Uterus (tissue), 4 donors: Measurements from ENCODE around the gene RARA. TPM values are rescaled to one million over a fixed set of nuclear protein-coding genes. Genes with fewer than 3 reads are reported as not detected.

Source experiments
- DNase-seq, 2 donors: peaks; one replicate each; pipeline ENCODE4 v3.0.0-alpha.2; 2019 to 2020
- H3K27ac ChIP-seq, 2 donors: fragments of 200-600 bp; sonication (generic); 1 replicate in 1 of 2; 2 replicates in 1 of 2; pipeline ENCODE4 v1.5.1; 2016 to 2018
- H3K27me3 ChIP-seq, 2 donors: fragments of 200-600 bp; sonication (generic); one replicate each; pipeline ENCODE4 v1.5.1; 2018 to 2019; ENCODE audit warnings: control low read depth in 1 of 2
- H3K36me3 ChIP-seq, 2 donors: fragments of 200-600 bp; sonication (generic); one replicate each; pipeline ENCODE4 v1.5.1; 2019; ENCODE audit warnings: control low read depth in 1 of 2
- H3K4me1 ChIP-seq, 2 donors: fragments of 200-600 bp; sonication (generic); one replicate each; pipeline ENCODE4 v1.5.1; 2018 to 2019; ENCODE audit warnings: control low read depth in 1 of 2
- H3K4me3 ChIP-seq, 2 donors: fragments of 200-600 bp; sonication (generic); 1 replicate in 1 of 2; 2 replicates in 1 of 2; pipeline ENCODE4 v1.5.1; 2018 to 2019; ENCODE audit warnings: mild to moderate bottlenecking in 1 of 2
- H3K9me3 ChIP-seq, 2 donors: fragments of 200-600 bp; sonication (generic); one replicate each; pipeline ENCODE4 v1.5.1; 2019; ENCODE audit warnings: control low read depth in 1 of 2
- POLR2A ChIP-seq, 2 donors: fragments of 450-650 bp; IDR thresholded peaks; one replicate each; pipeline ENCODE4 v1.6.1; 2016; ENCODE audit warnings: antibody characterized with exemption in 2 of 2, mild to moderate bottlenecking in 1 of 2, moderate library complexity in 1 of 2
- intact Hi-C: fragments of 100-400 bp; cut with DNase I; formaldehyde crosslinking; loops from one replicate; pipeline ENCODE4 v1.15.1; 2023; ENCODE audit warnings: low total_unique reads
- total RNA-seq, 4 donors: library from RNA; depleted of rRNA in 3 of 4; stranded (reverse); fragments of >200 nt in 3 of 4; gene quantifications; one replicate each; pipeline versions ENCODE4 v1.1.0 to v1.2.4, GENCODE V29; 2014 to 2023
- TF ChIP-seq, protein P1 (sequence below), 4 experiments: fragments of 200-600 bp in 2 of 4; fragments of 450-650 bp in 2 of 4; sonication (generic) in 2 of 4; IDR thresholded peaks; one replicate each; pipeline ENCODE4 v1.5.1; 2016 to 2019; ENCODE audit warnings: antibody characterized with exemption in 4 of 4, mild to moderate bottlenecking in 2 of 4, moderate library complexity in 1 of 4
- donor health status: DM: yes; HTN: yes; CAD: no.

The RARA gene
- total RNA-seq, 4 donors from 2014 or later: 18.9 to 80.5 (median 46.3) TPM

DNA sequence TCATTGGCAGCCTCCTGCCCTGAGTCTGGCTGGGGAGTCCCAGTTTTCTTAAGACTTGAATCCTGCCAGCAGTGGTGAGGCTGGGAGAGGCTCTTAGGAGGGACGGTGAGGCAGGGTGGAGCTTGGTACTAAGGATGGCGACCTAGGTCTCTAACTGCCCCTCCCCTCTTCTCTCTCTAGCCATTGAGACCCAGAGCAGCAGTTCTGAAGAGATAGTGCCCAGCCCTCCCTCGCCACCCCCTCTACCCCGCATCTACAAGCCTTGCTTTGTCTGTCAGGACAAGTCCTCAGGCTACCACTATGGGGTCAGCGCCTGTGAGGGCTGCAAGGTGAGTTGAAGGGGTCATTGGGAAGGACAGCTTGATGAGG, 39.1 kb downstream of the RARA start:
- TF ChIP-seq POLR2A (IDR thresholded peaks at IDR 0.05): no peak
- TF ChIP-seq, protein P1, sequence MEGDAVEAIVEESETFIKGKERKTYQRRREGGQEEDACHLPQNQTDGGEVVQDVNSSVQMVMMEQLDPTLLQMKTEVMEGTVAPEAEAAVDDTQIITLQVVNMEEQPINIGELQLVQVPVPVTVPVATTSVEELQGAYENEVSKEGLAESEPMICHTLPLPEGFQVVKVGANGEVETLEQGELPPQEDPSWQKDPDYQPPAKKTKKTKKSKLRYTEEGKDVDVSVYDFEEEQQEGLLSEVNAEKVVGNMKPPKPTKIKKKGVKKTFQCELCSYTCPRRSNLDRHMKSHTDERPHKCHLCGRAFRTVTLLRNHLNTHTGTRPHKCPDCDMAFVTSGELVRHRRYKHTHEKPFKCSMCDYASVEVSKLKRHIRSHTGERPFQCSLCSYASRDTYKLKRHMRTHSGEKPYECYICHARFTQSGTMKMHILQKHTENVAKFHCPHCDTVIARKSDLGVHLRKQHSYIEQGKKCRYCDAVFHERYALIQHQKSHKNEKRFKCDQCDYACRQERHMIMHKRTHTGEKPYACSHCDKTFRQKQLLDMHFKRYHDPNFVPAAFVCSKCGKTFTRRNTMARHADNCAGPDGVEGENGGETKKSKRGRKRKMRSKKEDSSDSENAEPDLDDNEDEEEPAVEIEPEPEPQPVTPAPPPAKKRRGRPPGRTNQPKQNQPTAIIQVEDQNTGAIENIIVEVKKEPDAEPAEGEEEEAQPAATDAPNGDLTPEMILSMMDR (IDR thresholded peaks at IDR 0.05): no peak
- peaks cover 42 to 63% of the 10 kb centered on the region in 2 donors for H3K4me1 ChIP-seq

DNA sequence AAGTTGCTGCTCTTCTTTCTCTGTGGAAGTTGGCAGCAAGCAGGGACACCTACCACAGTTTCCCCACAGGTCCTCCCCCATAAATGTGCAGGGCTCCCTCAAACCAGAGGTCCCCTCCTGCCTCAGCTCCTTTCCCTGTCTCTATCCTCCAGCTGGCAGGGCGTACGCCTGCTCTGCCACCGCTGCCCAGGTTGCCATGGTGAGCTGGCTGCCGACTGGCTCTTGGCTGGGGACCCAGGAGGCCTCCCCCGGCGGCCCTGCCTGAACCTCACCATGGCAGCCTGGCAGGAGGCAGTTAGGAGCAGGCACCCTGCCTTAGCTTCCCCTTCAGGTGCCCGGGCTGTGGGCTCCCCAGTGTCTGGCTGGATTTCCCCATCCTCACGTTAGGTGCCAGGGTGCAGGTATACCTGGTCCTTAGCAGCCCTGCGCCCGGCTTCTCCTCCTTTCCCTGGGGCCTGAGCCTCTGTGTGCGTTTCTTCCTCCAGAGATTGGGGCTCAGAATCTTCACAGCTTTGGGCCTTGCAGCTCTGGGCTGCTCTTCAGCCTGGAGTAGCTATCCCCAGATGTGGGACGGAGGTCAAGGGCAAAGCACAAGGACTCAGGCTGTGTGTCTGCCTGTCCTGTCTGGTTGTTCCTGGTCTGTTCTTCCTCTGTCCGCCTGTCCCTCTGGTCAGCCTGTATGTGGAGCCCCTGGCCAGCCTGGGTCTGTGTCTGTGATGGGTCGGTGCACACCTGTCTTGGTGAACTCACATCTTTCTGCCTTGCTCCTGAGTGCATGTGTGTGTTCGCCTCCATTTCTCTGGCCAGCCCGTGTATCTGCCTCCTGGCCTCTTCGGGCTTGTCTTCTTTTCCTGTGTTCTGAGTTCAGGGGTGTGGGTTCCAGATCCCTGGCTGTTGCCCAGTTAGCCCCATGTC, 39.8 kb downstream of the RARA start:
- H3K4me1 ChIP-seq: peaks cover 42 to 60% of the 10 kb centered on the region in 2 donors
- H3K9me3 ChIP-seq: no peaks in the 10 kb centered on the region
- peak overlapping the region; percentile 89 to 95 for H3K27ac ChIP-seq
- intact Hi-C loops: no loop called here
- DNase-seq: peak in 1 of 2 donors; percentile 37
- TF ChIP-seq, protein P1 (IDR thresholded peaks at IDR 0.05): no peak
- TF ChIP-seq POLR2A (IDR thresholded peaks at IDR 0.05): no peak
- H3K4me3 ChIP-seq: no peak overlapping the region
- no peaks in the 10 kb centered on the region for H3K36me3 ChIP-seq
- no peaks in the 10 kb centered on the region for H3K27me3 ChIP-seq

More for the DNA sequence above, 39.1 kb downstream of the RARA start:
- DNase-seq: no peak
- intact Hi-C loops: no loop called here
- H3K36me3 ChIP-seq: no peaks in the 10 kb centered on the region
- no peaks in the 10 kb centered on the region for H3K27me3 ChIP-seq
- no peak overlapping the region for H3K4me3 ChIP-seq
- no peaks in the 10 kb centered on the region for H3K9me3 ChIP-seq
- H3K27ac ChIP-seq: peak overlapping the region; percentile 89 to 95

DNA sequence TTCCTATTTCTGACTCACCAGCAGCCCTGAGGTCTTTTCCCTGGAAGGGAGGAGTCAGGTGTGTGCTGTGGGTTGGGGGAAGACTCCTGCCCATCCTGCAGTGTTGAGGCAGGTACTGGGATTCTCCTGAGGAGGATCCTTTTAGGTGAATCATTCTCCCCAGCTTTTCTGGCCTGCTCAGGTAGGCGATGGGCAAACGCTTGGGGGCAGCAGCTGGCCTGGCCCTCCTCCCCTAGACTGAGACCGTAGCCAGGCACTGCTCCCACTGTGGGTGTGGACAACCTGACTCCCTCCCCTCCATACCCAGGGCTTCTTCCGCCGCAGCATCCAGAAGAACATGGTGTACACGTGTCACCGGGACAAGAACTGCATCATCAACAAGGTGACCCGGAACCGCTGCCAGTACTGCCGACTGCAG, 40.5 kb downstream of the RARA start:
- Histone ChIP-seq H3K27me3 (no peaks in the 10 kb centered on the region), H3K27ac (peak overlapping the region in 1 of 2 donors; percentile 95), H3K4me1 (peaks cover 42 to 56% of the 10 kb centered on the region in 2 donors), H3K36me3 (no peaks in the 10 kb centered on the region), H3K4me3 (no peak overlapping the region), H3K9me3 (no peaks in the 10 kb centered on the region)
- TF ChIP-seq, protein P1 (IDR thresholded peaks at IDR 0.05): no peak
- TF ChIP-seq POLR2A (IDR thresholded peaks at IDR 0.05): no peak
- intact Hi-C loops: no loop called here
- peak in 1 of 2 donors; percentile 25 for DNase-seq

DNA sequence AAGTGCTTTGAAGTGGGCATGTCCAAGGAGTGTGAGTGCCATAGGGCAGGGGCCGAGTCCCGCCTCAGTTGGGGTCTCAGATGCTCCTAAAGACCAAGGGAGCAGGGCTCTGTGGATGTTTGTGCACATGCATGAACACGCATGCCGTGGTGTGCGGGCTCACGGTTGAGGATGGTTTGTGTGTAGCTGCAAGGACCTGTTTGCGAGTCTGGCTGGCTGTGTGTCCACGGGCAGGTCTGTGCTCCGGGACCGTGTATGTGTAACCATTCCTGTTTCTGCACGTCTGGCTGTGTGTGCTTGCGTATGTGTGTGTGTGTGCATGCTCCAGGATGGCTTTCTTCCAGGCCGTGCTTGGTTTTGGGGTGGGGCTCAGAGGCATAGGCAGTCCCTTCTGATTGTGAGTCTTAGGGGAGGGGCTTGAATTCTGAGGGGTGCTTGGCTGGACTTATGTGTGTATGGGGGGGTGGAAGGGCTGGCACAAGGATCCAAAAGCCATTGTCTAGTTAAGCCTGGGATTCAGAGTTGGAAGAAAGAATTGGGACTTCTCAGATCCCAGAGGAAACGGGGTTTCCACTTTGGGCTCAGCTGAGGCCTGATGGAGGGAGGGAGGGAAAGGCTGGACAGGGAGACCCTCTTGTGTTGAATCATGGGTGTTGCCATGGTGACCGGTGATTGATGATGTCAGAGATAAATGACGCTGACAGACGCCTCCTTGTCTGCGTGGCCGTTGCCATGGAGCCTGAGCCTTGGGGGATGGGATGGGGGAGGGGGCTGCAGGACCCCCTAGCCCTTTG, 41.1 kb downstream of the RARA start:
- H3K4me1 ChIP-seq: peaks cover 42 to 50% of the 10 kb centered on the region in 2 donors
- no peak overlapping the region for H3K27ac ChIP-seq
- no peaks in the 10 kb centered on the region for H3K36me3 ChIP-seq
- no peaks in the 10 kb centered on the region for H3K27me3 ChIP-seq
- no peak for TF ChIP-seq POLR2A (IDR thresholded peaks at IDR 0.05)
- TF ChIP-seq, protein P1 (IDR thresholded peaks at IDR 0.05): no peak
- intact Hi-C loops: loop anchor here (10.0 kb wide), 1 partner anchor 185 kb away; no protein-coding TSS in a partner anchor
- DNase-seq: no peak
- H3K4me3 ChIP-seq: no peak overlapping the region
- no peaks in the 10 kb centered on the region for H3K9me3 ChIP-seq
